Stimulated activated CD4-positive, alpha-beta T cell treated with anti-CD3 and anti-CD28 coated beads, Interleukin-4, amount 100 ng/mL, for 1 hour (primary cell): ENCODE results near the gene XKRX.
A peak's percentile ranks its signal among the peaks of the same experiment; 100 is the strongest.

Experiments
- DNase-seq: peaks from one replicate; pipeline ENCODE4 v3.0.0-alpha.2; 2020

Gene XKRX

GRCh38 chrX:100928660-100929613, at the start of gene XKRX:
Gene XKRX (minus strand): TSS chrX:100928917. CDS start chrX:100928304, 613 bp downstream.
- peak; percentile 47 for DNase-seq

- no peak for DNase-seq
Observed at GRCh38 chrX:100976211-100976610, 47.5 kb upstream of the XKRX start.

- no peak for DNase-seq
Observed at GRCh38 chrX:100975212-100975611, 46.5 kb upstream of the XKRX start.

DNA sequence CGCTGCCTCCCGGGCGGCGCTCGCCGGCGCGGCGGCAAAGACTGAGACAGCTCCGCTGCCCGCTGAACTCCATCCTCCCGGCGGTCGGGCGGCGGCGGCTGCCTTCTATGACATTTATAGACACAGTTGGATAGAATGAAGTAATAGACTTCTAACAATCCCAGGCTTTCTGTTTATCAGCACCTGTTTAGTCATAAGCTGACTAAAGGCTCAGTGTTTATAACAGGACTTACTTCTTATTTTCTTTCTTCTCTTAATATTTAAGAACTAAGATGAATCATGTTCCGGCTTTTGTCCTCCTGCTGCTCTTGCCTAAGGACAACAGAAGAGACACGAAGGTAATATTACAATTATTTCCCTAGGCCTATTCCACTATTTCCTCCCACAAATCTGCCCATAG, 44.7 kb upstream of the XKRX start:
- DNase-seq, result no peak

GRCh38 chrX:100969936-100970335, 41.2 kb upstream of the XKRX start:
- no peak for DNase-seq

GRCh38 chrX:100969408-100969807, 40.7 kb upstream of the XKRX start, which contains the start of gene ARL13A:
Gene ARL13A (plus strand): TSS chrX:100969708. CDS start chrX:100973690, 3,982 bp downstream.
- no peak for DNase-seq

GRCh38 chrX:100964362-100964761, 35.6 kb upstream of the XKRX start:
- no peak for DNase-seq

DNA sequence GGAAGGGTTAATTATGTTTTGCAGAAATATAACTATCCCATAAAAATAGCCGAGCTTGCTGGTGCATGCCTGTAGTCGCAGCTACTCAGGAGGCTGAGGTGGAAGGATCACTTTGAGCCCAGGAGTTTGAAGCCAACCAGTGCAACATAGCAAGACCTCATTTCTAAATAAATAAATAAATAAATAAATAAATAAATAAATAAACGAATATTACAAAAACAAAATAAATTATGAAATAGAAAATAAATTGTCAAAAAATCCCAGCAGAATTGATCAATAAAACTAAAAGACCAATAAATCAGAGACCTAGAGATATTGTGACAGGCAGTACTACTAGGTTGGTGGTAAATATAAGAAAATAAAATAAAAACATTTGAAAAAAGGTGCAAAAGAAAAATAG, 34.1 kb upstream of the XKRX start:
- DNase-seq, result no peak

- no peak for DNase-seq
Observed at GRCh38 chrX:100948557-100948956, 19.8 kb upstream of the XKRX start.

GRCh38 chrX:100946299-100946927, 17.7 kb upstream of the XKRX start:
- no peak for DNase-seq

GRCh38 chrX:100944601-100945000, 15.9 kb upstream of the XKRX start:
- DNase-seq, result no peak

GRCh38 chrX:100939333-100939732, 10.6 kb upstream of the XKRX start:
- no peak for DNase-seq

- no peak for DNase-seq
Observed at GRCh38 chrX:100935767-100936166, 7.0 kb upstream of the XKRX start.

DNA sequence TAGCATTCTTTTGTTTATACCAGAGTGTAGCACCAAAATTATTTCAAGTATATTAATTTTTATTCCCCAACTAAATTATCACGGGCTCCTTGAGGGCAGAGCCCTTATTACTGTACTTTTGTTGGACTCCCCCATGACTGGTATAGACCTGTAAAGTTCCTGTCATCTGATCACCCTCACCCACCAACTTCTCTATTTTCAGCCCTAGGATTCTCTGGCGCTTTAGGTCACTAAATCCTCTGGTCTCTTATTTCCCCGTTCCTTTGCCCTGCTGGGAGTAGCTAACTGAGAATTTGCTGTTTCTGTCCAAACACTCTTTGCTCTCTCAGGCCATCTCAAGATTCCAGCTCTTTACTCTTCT, 3.2 kb upstream of the XKRX start:
- no peak for DNase-seq

- DNase-seq, result no peak
Observed at GRCh38 chrX:100931218-100931924, 2.7 kb upstream of the XKRX start.

- no peak for DNase-seq
Observed at GRCh38 chrX:100926453-100926852, 2.3 kb downstream of the XKRX start.

GRCh38 chrX:100924375-100924774, 4.3 kb downstream of the XKRX start:
- DNase-seq, result no peak

- DNase-seq, result no peak
Observed at GRCh38 chrX:100915562-100915961, 13.2 kb downstream of the XKRX start.

- DNase-seq, result no peak
Observed at GRCh38 chrX:100913111-100913510, 15.6 kb downstream of the XKRX start.

DNA sequence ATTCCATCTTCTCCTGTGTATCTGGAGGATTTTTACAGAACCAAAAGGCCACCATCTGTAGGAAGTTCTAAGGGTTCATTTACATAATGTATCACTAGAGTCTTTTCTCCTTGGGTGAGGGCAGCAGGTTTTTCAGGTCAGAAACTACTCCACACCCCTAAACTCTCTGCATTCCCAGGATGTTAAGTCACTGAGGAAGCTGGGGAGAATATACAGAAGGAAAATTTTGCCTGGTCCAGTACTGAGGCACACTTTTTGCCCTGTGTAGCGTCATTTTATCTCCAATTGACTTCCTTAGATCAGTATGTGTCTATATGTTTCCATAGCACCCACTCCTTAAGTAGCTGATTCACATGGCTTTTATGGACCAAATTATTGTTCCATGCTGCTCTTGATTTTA, 17.0 kb downstream of the XKRX start:
- DNase-seq, result no peak

- DNase-seq, result no peak
Observed at GRCh38 chrX:100905620-100906019, 23.1 kb downstream of the XKRX start.

GRCh38 chrX:100904433-100904832, 24.3 kb downstream of the XKRX start:
- no peak for DNase-seq

DNA sequence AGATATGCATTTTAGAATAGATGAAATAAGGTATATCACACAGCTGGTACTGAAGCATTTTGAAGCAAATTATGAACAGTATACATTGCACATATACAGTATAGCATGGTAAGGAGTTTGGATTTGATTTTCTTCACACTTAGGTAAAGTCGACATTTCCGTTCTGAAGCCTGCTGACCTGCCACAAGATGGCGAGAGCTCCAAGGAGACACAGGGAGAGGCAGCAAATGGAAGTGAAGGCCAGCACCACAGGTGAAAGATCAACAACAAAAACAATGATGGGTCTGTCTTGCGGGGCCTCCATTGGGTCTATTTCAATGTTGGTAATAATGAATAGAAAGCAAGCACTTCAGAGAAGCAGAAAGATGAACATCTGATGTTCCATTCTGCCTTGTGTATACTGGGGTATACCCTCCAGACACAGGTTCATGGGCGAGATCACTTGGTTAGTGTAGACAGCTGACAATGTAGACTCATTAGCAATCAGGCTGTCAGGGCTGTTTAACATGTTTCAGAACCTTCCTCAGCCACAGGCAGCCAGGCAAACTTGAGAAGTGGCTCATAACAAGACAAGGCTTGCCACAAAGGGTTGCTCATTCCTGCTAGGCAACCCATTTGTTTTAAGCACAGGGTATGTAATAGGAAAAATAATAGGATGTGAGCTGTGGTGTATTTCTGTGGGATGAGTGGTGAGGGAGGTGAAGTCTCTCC, 33.2 kb downstream of the XKRX start:
- peak; percentile 3 for DNase-seq
